ENCODE data around the gene ADAMTSL2. TPM values are rescaled to one million over a fixed set of nuclear protein-coding genes. Genes with fewer than 3 reads are reported as not detected.

Gene ADAMTSL2
- total and polyA plus RNA-seq, 2 of the 13 experiments (the other 11 are each of a cell fraction or from before 2014, with no cell fraction given), result 1.9 to 3.8 TPM

DNA sequence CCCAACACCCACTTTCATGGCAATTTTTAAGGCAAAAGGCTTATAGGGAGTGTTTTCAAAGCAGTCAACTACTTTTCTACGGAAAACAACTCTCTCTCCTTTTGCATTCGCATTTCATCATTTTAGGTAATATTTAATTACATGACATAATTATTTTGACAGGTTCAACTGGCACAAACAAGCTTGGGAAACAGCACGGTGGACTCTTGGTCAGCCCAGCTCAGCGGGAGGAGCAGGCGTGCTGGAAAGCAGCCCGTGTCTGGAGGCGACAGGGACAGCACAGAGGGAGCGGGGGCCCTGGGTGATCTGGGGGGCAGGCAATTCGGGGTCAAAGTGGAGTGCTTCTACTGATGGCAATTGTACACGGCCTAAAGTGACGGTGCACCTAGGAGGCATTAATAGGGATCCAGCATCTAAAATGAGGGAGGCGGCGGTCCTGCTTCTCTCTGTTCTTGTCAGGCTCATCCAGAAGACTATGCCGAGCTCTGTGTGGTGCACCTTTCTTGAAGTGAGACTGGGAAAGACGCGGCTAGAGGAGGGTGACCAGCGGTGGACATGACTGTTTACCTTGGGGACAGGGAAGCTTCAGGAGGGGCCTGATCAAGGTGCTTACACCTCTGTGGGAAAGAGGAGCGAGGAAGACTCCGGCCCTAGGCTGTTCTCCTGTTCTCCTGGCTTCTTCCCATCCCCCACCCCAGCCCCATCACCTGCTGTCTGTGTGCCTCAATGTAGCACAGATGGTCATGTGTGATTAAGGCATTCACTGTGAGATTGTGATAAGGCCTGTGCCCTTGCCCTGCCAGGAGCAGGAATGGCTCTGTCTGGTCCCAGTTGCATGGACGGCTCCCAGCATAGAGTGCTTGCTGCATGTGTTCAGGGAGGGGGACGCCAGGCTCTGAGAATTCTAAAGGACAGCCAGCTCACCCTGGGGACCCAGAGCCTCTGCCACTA lies 13.1 kb upstream of the ADAMTSL2 start (continued):
- TF ChIP-seq ZZZ3 (CRISPR knock-in tag; IDR thresholded peaks at IDR 0.05; ENCODE audit: borderline replicate concordance) (no peak), GATAD2A (CRISPR knock-in tag; IDR thresholded peaks at IDR 0.05) (0 out of 2 replicates have a peak, but pooled peaks have one; percentile 11)
- TF ChIP-seq, protein P1, sequence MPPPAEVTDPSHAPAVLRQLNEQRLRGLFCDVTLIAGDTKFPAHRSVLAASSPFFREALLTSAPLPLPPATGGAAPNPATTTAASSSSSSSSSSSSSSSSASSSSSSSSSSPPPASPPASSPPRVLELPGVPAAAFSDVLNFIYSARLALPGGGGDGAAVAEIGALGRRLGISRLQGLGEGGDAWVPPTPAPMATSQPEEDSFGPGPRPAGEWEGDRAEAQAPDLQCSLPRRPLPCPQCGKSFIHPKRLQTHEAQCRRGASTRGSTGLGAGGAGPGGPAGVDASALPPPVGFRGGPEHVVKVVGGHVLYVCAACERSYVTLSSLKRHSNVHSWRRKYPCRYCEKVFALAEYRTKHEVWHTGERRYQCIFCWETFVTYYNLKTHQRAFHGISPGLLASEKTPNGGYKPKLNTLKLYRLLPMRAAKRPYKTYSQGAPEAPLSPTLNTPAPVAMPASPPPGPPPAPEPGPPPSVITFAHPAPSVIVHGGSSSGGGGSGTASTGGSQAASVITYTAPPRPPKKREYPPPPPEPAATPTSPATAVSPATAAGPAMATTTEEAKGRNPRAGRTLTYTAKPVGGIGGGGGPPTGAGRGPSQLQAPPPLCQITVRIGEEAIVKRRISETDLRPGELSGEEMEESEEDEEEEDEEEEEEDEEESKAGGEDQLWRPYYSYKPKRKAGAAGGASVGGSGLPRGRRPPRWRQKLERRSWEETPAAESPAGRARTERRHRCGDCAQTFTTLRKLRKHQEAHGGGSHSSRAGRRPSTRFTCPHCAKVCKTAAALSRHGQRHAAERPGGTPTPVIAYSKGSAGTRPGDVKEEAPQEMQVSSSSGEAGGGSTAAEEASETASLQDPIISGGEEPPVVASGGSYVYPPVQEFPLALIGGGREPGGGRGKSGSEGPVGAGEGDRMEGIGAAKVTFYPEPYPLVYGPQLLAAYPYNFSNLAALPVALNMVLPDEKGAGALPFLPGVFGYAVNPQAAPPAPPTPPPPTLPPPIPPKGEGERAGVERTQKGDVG (CRISPR knock-in tag; IDR thresholded peaks at IDR 0.05; ENCODE audit: borderline replicate concordance), result no peak

DNA sequence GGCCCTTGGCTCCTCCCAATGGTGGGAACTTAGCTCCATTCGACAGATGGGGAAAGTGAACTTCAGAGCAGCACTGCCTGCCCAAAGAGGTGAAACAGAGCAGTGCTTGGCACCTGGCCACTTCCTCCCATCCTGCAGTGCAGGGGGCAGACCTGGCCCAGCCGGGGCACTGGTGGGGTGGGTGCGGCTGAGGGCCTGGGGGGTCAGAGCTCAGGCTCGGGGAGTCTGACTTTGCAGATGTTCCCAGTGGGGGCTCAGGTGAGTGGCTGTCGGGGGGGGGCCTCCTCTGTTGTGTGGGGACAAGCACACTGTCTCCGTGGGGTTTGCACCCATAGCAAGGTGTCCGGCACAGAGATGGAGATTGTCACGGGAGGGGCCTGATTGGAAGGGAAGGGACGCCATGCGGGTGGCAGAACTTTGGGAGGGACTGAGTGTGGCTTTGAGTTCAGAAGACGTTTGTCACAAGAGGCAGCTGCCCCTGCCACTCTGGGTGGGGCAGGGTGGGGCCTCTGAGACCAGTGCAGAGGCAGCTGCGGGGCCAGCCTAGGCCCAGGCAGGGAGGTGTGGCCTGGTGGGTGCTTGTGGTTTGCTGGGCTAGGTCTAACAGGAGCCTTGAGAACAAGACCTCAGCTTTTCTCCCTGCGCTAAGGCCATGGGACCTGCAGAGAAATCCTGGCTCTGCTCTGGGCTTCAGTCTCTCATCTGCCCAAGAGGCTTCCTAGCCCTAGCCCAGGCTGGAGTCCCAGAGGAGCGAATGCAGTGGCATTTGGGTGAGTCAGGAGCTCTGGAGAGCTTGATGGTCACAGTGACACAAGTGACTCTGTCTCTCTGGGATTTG lies 12.2 kb upstream of the ADAMTSL2 start:
- Histone ChIP-seq H4K20me1 (ENCODE audit: insufficient read depth, low read length) (no peaks in the 10 kb centered on the region), H3K4me1 (ENCODE audit: insufficient read depth, low read length) (peaks cover 37% of the 10 kb centered on the region), H3K79me2 (ENCODE audit: insufficient read depth, low read length) (no peaks in the 10 kb centered on the region), H3K9ac (ENCODE audit: insufficient read depth, low read depth, low read length) (no peak overlapping the region), H3K27ac (ENCODE audit: extremely low read length, insufficient read depth, low read length) (no peak overlapping the region), H3K36me3 (replicated peaks in 1 of 2; ENCODE audit: control insufficient read depth in 1 of 2, insufficient read depth in 2 of 2, low read length in 2 of 2) (no peaks in the 10 kb centered on the region), H3K9me3 (ENCODE audit: low read length) (no peaks in the 10 kb centered on the region), H3K4me3 (replicated peaks in 1 of 3; ENCODE audit: insufficient read depth in 1 of 3, low read depth in 2 of 3, low read length in 3 of 3) (0 out of 6 replicates have a peak overlapping the region, but pooled peaks of 1 of the 3 experiments have one; percentile 24), H2AFZ (ENCODE audit: low read length) (no peak overlapping the region), H3K27me3 (ENCODE audit: control insufficient read depth in 1 of 2, insufficient read depth in 2 of 2, low read length in 2 of 2) (peaks cover 20 to 90% of the 10 kb centered on the region in 2 experiments; a peak in 4 of 5 replicates), H3K4me2 (ENCODE audit: low read depth, low read length) (no peak overlapping the region)
- FAIRE-seq, result no peak
- in situ Hi-C loops (cut with HindIII; ENCODE audit: extremely low pct_ligation_motif_present, low pct_unique_long_range_greater_than_20kb), result no loop called here
- ATAC-seq, result no peak; the same call in 1 of the 3 replicates
- ChIA-PET CTCF (ENCODE audit: low intra/inter-chr PET ratio, low total read pairs) (no interaction called here), POLR2A (interaction anchor here (1.1 to 1.4 kb wide), 4 partner anchors 7 to 44 kb away, joined by 3 to 6 read pairs (median 4); partner anchors contain the start of gene SLC2A6)
- DNase-seq (ENCODE audit: low spot score), result no peak
- intact Hi-C loops (cut with micrococcal nuclease; ENCODE audit: unreplicated experiment), result no loop called here
- TF ChIP-seq MBD4 (IDR thresholded peaks at IDR 0.05; ENCODE audit: borderline replicate concordance, low read length) (no peak), ZNF563 (CRISPR knock-in tag; IDR thresholded peaks at IDR 0.05) (0 out of 2 replicates have a peak, but pooled peaks have one; percentile 32), ZNF646 (CRISPR knock-in tag; IDR thresholded peaks at IDR 0.05) (0 out of 2 replicates have a peak, but pooled peaks have one; percentile 23)
- no TSS peak for BruUV-seq (replicated peaks)
- 49% methylated on average over 7 of the region's 14 CpGs for WGBS (ENCODE audit: low lambda C conversion rate)
